Midbrain (tissue), 1 donor: ENCODE measurements around the gene TTC22.

Experiments used
- DNase-seq: peaks from one replicate; lab custom pipeline; 2025; lab: John Stamatoyannopoulos, UW

The TTC22 gene

GRCh38 chr1:54808443-54809207 is 7.5 kb upstream of the TTC22 start:
- DNase-seq: no peak

GRCh38 chr1:54807756-54808155 is 6.6 kb upstream of the TTC22 start:
- DNase-seq: no peak

- DNase-seq: no peak
Measured at GRCh38 chr1:54806931-54807611, 5.9 kb upstream of the TTC22 start.

GRCh38 chr1:54805981-54806381 is 4.9 kb upstream of the TTC22 start:
- no peak for DNase-seq

- DNase-seq: no peak
Measured at GRCh38 chr1:54805466-54805865, 4.3 kb upstream of the TTC22 start.

GRCh38 chr1:54804471-54805132 is 3.5 kb upstream of the TTC22 start:
- DNase-seq: no peak

- DNase-seq: no peak
Measured at GRCh38 chr1:54803761-54804470, 2.8 kb upstream of the TTC22 start.

GRCh38 chr1:54800041-54800898 is 853 bp downstream of the TTC22 start:
- no peak for DNase-seq

GRCh38 chr1:54798769-54799641 is 2.1 kb downstream of the TTC22 start:
- no peak for DNase-seq

GRCh38 chr1:54798206-54798605 is 2.9 kb downstream of the TTC22 start:
- no peak for DNase-seq

- no peak for DNase-seq
Measured at GRCh38 chr1:54796902-54797301, 4.2 kb downstream of the TTC22 start.

- no peak for DNase-seq
Measured at GRCh38 chr1:54795841-54796468, 5.2 kb downstream of the TTC22 start.

- DNase-seq: no peak
Measured at GRCh38 chr1:54795356-54795665, 5.8 kb downstream of the TTC22 start.

- DNase-seq: no peak
Measured at GRCh38 chr1:54794451-54795355, 6.4 kb downstream of the TTC22 start.

- peak; percentile 6 for DNase-seq
Measured at GRCh38 chr1:54792686-54793282, 8.3 kb downstream of the TTC22 start.

GRCh38 chr1:54791880-54792522 is 9.1 kb downstream of the TTC22 start:
- no peak for DNase-seq

- no peak for DNase-seq
Measured at GRCh38 chr1:54788459-54788858, 12.7 kb downstream of the TTC22 start.

GRCh38 chr1:54787604-54788003 is 13.5 kb downstream of the TTC22 start:
- no peak for DNase-seq
